CD4-positive, alpha-beta T cell (primary cell): ENCODE data around the gene GTF2H2C. TPM values are rescaled to one million over a fixed set of nuclear protein-coding genes. Genes with fewer than 3 reads are reported as not detected.
A peak's percentile ranks its signal among the peaks of the same experiment; 100 is the strongest.
"Not testable (repeated sequence)": the region's sequence is repeated elsewhere in the genome, so short reads cannot be mapped to it uniquely, and the experiment has no call there.

Experiments
- ATAC-seq: fragments of 200-7000 bp; cut with Tn5 transposase; one replicate; pipeline ENCODE4 v1.10.0; 2022; ENCODE audit warnings: mild to moderate bottlenecking; ENCODE audit not compliant: poor library complexity
- CTCF ChIA-PET: fragments of 350-600 bp; sonication (Branson Sonifier 250); formaldehyde crosslinking; loops from one replicate; lab custom pipeline; 2021; ENCODE audit warnings: antibody characterized with exemption, inconsistent platforms; lab: Charles Lee
- POLR2A ChIA-PET: fragments of 350-600 bp; sonication (Branson Sonifier 250); formaldehyde crosslinking; loops from one replicate; lab custom pipeline; 2021; ENCODE audit warnings: antibody characterized with exemption, inconsistent platforms; lab: Charles Lee
- DNase-seq, 14 experiments: peaks; one replicate each; pipeline ENCODE4 v3.0.0-alpha.2; 2013 to 2020; ENCODE audit warnings: mixed read lengths in 2 of 14
- H3K27ac ChIP-seq, 2 donors: one replicate each; pipeline versions ENCODE4 v1.5.1 to v1.7.0; 2013; ENCODE audit warnings: low read length in 2 of 2, low read depth in 1 of 2, mild to moderate bottlenecking in 1 of 2
- H3K27me3 ChIP-seq, 2 experiments: 1 replicate in 1 of 2; 2 replicates in 1 of 2; pipeline versions ENCODE4 v1.6.1 to v1.7.0; 2013; ENCODE audit warnings: low read length in 2 of 2, control low read depth in 1 of 2, mild to moderate bottlenecking in 1 of 2, moderate library complexity in 1 of 2; ENCODE audit not compliant: insufficient read depth in 2 of 2, control insufficient read depth in 1 of 2
- H3K36me3 ChIP-seq: one replicate; pipeline ENCODE4 v1.6.1; 2013; ENCODE audit warnings: low read length, control low read depth; ENCODE audit not compliant: insufficient read depth
- H3K4me1 ChIP-seq: one replicate; pipeline ENCODE4 v1.6.1; 2013; ENCODE audit warnings: low read length, control low read depth; ENCODE audit not compliant: insufficient read depth
- H3K4me3 ChIP-seq: one replicate; pipeline ENCODE4 v1.5.1; 2013; ENCODE audit warnings: mild to moderate bottlenecking, low read length, moderate library complexity
- H3K9me3 ChIP-seq, 2 experiments: 1 replicate in 1 of 2; 2 replicates in 1 of 2; pipeline versions ENCODE4 v1.6.1 to v1.7.0; 2013; ENCODE audit warnings: low read length in 2 of 2, mild to moderate bottlenecking in 2 of 2, control low read depth in 1 of 2, moderate library complexity in 1 of 2; ENCODE audit not compliant: control insufficient read depth in 1 of 2, insufficient read depth in 1 of 2
- H3K27ac Mint-ChIP-seq: one replicate; pipeline ENCODE4 v1.8.0; 2020; ENCODE audit warnings: mixed read lengths
- H3K27me3 Mint-ChIP-seq: one replicate; pipeline ENCODE4 v1.8.0; 2021; ENCODE audit warnings: mixed read lengths
- H3K36me3 Mint-ChIP-seq: one replicate; pipeline ENCODE4 v1.8.0; 2021; ENCODE audit warnings: low read depth, mixed read lengths
- H3K4me1 Mint-ChIP-seq: one replicate; pipeline ENCODE4 v1.8.0; 2021; ENCODE audit warnings: low read depth, mixed read lengths
- H3K4me3 Mint-ChIP-seq: one replicate; pipeline ENCODE4 v1.8.0; 2020; ENCODE audit warnings: mild to moderate bottlenecking, mixed read lengths
- H3K9me3 Mint-ChIP-seq: one replicate; pipeline ENCODE4 v1.8.0; 2020; ENCODE audit warnings: mixed read lengths
- intact Hi-C, 2 experiments: fragments of 100-400 bp; cut with DNase I in 1 of 2; cut with micrococcal nuclease in 1 of 2; formaldehyde crosslinking; loops; one replicate each; pipeline versions ENCODE4 v1.15.1 to v1.9.0; 2023 to 2025; cut with DNase I, micrococcal nuclease
- total RNA-seq, 174 experiments: library from RNA in 2 of 174; stranded (reverse) in 2 of 174; gene quantifications; one replicate each; pipeline ENCODE4 v1.2.3 and lab custom pipeline; 2021 to 2026

The GTF2H2C gene
- total RNA-seq, 2 experiments from 2014 or later = 10.7 to 12.7 TPM

- ATAC-seq, H3K36me3 Mint-ChIP-seq, intact Hi-C loops, H3K27ac Mint-ChIP-seq, H3K27me3 Mint-ChIP-seq, DNase-seq, H3K4me1 ChIP-seq, POLR2A ChIA-PET, H3K9me3 Mint-ChIP-seq, H3K27me3 ChIP-seq, H3K4me1 Mint-ChIP-seq, H3K9me3 ChIP-seq, H3K4me3 Mint-ChIP-seq, CTCF ChIA-PET, H3K36me3 ChIP-seq, H3K4me3 ChIP-seq, H3K27ac ChIP-seq: not testable (repeated sequence)
These were observed 17.0 kb upstream of the GTF2H2C start for GRCh38 chr5:69542838-69543618.

GRCh38 chr5:69544602-69545001, 15.4 kb upstream of the GTF2H2C start:
- H3K27me3 Mint-ChIP-seq, H3K4me1 ChIP-seq, H3K4me1 Mint-ChIP-seq, H3K27ac ChIP-seq, intact Hi-C loops, DNase-seq, H3K27ac Mint-ChIP-seq, H3K4me3 ChIP-seq, H3K4me3 Mint-ChIP-seq, ATAC-seq, H3K36me3 Mint-ChIP-seq, CTCF ChIA-PET, H3K36me3 ChIP-seq, H3K9me3 Mint-ChIP-seq, H3K27me3 ChIP-seq, POLR2A ChIA-PET, H3K9me3 ChIP-seq: not testable (repeated sequence)

- H3K36me3 ChIP-seq, POLR2A ChIA-PET, CTCF ChIA-PET, ATAC-seq, H3K9me3 Mint-ChIP-seq, H3K4me1 Mint-ChIP-seq, H3K36me3 Mint-ChIP-seq, H3K27ac ChIP-seq, DNase-seq, intact Hi-C loops, H3K27me3 ChIP-seq, H3K4me3 Mint-ChIP-seq, H3K9me3 ChIP-seq, H3K4me1 ChIP-seq, H3K27ac Mint-ChIP-seq, H3K27me3 Mint-ChIP-seq: not testable (repeated sequence)
- H3K4me3 ChIP-seq = peak overlapping the region; percentile 34
These were observed 818 bp downstream of the GTF2H2C start for GRCh38 chr5:69560587-69561431.

- POLR2A ChIA-PET, H3K27me3 ChIP-seq, H3K27ac Mint-ChIP-seq, H3K27me3 Mint-ChIP-seq, DNase-seq, H3K9me3 ChIP-seq, H3K4me1 ChIP-seq, H3K9me3 Mint-ChIP-seq, H3K36me3 ChIP-seq, H3K27ac ChIP-seq, H3K4me3 ChIP-seq, ATAC-seq, H3K36me3 Mint-ChIP-seq, H3K4me3 Mint-ChIP-seq, H3K4me1 Mint-ChIP-seq, CTCF ChIA-PET, intact Hi-C loops: not testable (repeated sequence)
These were observed 6.2 kb downstream of the GTF2H2C start for GRCh38 chr5:69566172-69566571.

- POLR2A ChIA-PET, H3K4me1 ChIP-seq, CTCF ChIA-PET, H3K27me3 ChIP-seq, DNase-seq, H3K36me3 Mint-ChIP-seq, H3K4me1 Mint-ChIP-seq, H3K36me3 ChIP-seq, H3K27me3 Mint-ChIP-seq, H3K9me3 ChIP-seq, H3K9me3 Mint-ChIP-seq, H3K4me3 ChIP-seq, H3K27ac ChIP-seq, intact Hi-C loops, H3K4me3 Mint-ChIP-seq, ATAC-seq, H3K27ac Mint-ChIP-seq: not testable (repeated sequence)
These were observed 8.1 kb downstream of the GTF2H2C start for GRCh38 chr5:69568072-69568471.

GRCh38 chr5:69583356-69583755, 23.4 kb downstream of the GTF2H2C start:
- ATAC-seq, CTCF ChIA-PET, H3K9me3 Mint-ChIP-seq: not testable (repeated sequence)

More at GRCh38 chr5:69583356-69583755, 23.4 kb downstream of the GTF2H2C start:
- H3K36me3 Mint-ChIP-seq, H3K27me3 ChIP-seq, H3K27me3 Mint-ChIP-seq, H3K27ac ChIP-seq, H3K36me3 ChIP-seq, POLR2A ChIA-PET, H3K9me3 ChIP-seq, DNase-seq, H3K4me3 Mint-ChIP-seq, H3K27ac Mint-ChIP-seq, intact Hi-C loops, H3K4me1 ChIP-seq, H3K4me1 Mint-ChIP-seq, H3K4me3 ChIP-seq: not testable (repeated sequence)
